Body of pancreas (tissue), 4 donors: ENCODE results near the gene SOCS3.

Source experiments
- POLR2A ChIP-seq, 3 donors: fragments of 450-650 bp; IDR thresholded peaks; one replicate each; pipeline ENCODE4 v1.6.1; 2016; ENCODE audit warnings: antibody characterized with exemption in 3 of 3, mild to moderate bottlenecking in 2 of 3
- TF ChIP-seq, protein P1 (sequence below), 7 experiments: fragments of 450-650 bp in 4 of 7; fragments of 200-600 bp in 3 of 7; sonication (generic) in 3 of 7; IDR thresholded peaks; one replicate each; pipeline ENCODE4 v1.5.1; 2016 to 2019; ENCODE audit warnings: antibody characterized with exemption in 7 of 7

DNA sequence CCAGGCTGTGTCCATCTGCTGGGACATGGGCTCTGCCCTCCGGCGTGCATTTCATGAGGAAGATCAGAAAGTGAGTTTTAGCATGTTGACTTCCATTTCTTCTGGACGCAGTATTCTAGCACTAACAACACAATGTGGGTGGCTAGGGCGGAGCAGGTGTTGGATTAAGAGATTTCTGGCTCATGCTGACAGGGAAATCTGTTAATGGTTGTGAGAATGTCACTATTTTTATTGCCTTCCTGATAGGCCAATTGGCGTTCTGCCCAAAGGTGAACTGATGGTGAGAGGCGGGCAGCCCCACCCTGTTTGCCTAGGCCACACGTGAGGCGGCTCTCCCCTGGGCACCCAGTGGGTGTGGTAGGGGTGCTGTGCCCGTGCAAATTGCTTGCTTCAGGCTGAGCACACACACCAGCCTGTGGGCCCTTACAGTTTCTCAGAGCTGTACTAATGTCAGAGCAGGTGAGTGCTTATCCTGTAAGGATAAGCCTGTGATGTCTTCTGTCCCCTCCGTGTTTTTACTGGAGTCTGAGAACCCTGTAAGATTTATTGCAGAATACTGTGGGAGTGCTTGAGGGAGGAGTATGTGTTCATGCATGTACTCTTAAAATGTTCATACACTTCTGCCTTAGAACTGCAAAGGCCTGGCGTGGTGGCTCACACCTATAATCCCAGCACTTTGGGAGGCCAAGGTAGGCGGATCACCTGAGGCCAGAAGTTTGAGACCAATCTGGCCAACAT lies 49.5 kb upstream of the SOCS3 start:
- TF ChIP-seq, protein P1, sequence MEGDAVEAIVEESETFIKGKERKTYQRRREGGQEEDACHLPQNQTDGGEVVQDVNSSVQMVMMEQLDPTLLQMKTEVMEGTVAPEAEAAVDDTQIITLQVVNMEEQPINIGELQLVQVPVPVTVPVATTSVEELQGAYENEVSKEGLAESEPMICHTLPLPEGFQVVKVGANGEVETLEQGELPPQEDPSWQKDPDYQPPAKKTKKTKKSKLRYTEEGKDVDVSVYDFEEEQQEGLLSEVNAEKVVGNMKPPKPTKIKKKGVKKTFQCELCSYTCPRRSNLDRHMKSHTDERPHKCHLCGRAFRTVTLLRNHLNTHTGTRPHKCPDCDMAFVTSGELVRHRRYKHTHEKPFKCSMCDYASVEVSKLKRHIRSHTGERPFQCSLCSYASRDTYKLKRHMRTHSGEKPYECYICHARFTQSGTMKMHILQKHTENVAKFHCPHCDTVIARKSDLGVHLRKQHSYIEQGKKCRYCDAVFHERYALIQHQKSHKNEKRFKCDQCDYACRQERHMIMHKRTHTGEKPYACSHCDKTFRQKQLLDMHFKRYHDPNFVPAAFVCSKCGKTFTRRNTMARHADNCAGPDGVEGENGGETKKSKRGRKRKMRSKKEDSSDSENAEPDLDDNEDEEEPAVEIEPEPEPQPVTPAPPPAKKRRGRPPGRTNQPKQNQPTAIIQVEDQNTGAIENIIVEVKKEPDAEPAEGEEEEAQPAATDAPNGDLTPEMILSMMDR (IDR thresholded peaks at IDR 0.05): no peak
- no peak for TF ChIP-seq POLR2A (IDR thresholded peaks at IDR 0.05)
